Mesendoderm (in vitro differentiated cells): ENCODE data around the gene CD47.

Experiments
- DNase-seq: peaks from one replicate; pipeline ENCODE4 v3.0.0; 2013
- H2AK5ac ChIP-seq: 2 replicates; pipeline ENCODE4 v1.6.1; 2013; ENCODE audit warnings: low read length, inconsistent platforms
- H2BK120ac ChIP-seq: 2 replicates; pipeline ENCODE4 v1.6.1; 2013; ENCODE audit warnings: low read depth, mild to moderate bottlenecking, low read length, moderate library complexity, mixed read lengths
- H2BK15ac ChIP-seq: replicated peaks from 2 replicates; pipeline ENCODE4 v1.6.1; 2013; ENCODE audit warnings: low read depth, mild to moderate bottlenecking, moderate library complexity
- H2BK5ac ChIP-seq: 2 replicates; pipeline ENCODE4 v1.6.1; 2013; ENCODE audit warnings: low read length, inconsistent platforms
- H3K18ac ChIP-seq: 2 replicates; pipeline ENCODE4 v1.6.1; 2013; ENCODE audit warnings: mild to moderate bottlenecking, low read length, mixed read lengths
- H3K23ac ChIP-seq: one replicate; pipeline ENCODE4 v1.6.1; 2013; ENCODE audit warnings: low read length
- H3K27ac ChIP-seq: 2 replicates; pipeline ENCODE4 v1.5.1; 2013; ENCODE audit warnings: low read depth, mild to moderate bottlenecking, inconsistent platforms, low read length, moderate library complexity
- H3K27me3 ChIP-seq: 2 replicates; pipeline ENCODE4 v1.6.1; 2013; ENCODE audit warnings: low read length, control low read depth, mild to moderate bottlenecking, inconsistent platforms; ENCODE audit not compliant: insufficient read depth, poor library complexity
- H3K36me3 ChIP-seq: 2 replicates; pipeline ENCODE4 v1.6.1; 2013; ENCODE audit warnings: low read length, inconsistent platforms; ENCODE audit not compliant: control insufficient read depth, insufficient read depth
- H3K4ac ChIP-seq: one replicate; pipeline ENCODE4 v1.6.1; 2013; ENCODE audit warnings: low read depth, mild to moderate bottlenecking, low read length, moderate library complexity
- H3K4me1 ChIP-seq: 2 replicates; pipeline ENCODE4 v1.6.1; 2013; ENCODE audit warnings: low read depth, low read length, inconsistent platforms; ENCODE audit not compliant: control insufficient read depth
- H3K4me2 ChIP-seq: 2 replicates; pipeline ENCODE4 v1.6.1; 2013; ENCODE audit warnings: low read length
- H3K4me3 ChIP-seq: 2 replicates; pipeline ENCODE4 v1.5.1; 2013; ENCODE audit warnings: mild to moderate bottlenecking, low read length
- H3K56ac ChIP-seq: one replicate; pipeline ENCODE4 v1.6.1; 2013; ENCODE audit warnings: low read length
- H3K79me1 ChIP-seq: 2 replicates; pipeline ENCODE4 v1.6.1; 2013; ENCODE audit warnings: low read length, inconsistent platforms
- H3K79me2 ChIP-seq: 2 replicates; pipeline ENCODE4 v1.6.1; 2013; ENCODE audit warnings: mild to moderate bottlenecking, low read length; ENCODE audit not compliant: control insufficient read depth, insufficient read depth
- H3K9ac ChIP-seq: 2 replicates; pipeline ENCODE4 v1.6.1; 2013; ENCODE audit warnings: low read length, inconsistent platforms
- H4K5ac ChIP-seq: one replicate; pipeline ENCODE4 v1.6.1; 2013; ENCODE audit warnings: low read length
- H4K8ac ChIP-seq: one replicate; pipeline ENCODE4 v1.6.1; 2013; ENCODE audit warnings: low read depth, mild to moderate bottlenecking, control low read depth, low read length, moderate library complexity
- WGBS: extraction: QIAGEN DNeasy Blood & Tissue Kit; methylation state at CpG from one replicate; pipeline ENCODE4 v1.1.7; 2013; ENCODE audit warnings: low lambda C conversion rate, missing lambda C conversion rate; ENCODE audit not compliant: insufficient coverage; ENCODE audit errors: extremely low coverage; 5-methylcytosine and 5-hydroxymethylcytosine counted together

The CD47 gene

GRCh38 chr3:107995823-107996222 lies 95.0 kb downstream of the CD47 start:
- Histone ChIP-seq H3K79me1 (no peaks in the 10 kb centered on the region), H3K27ac (no peak overlapping the region), H3K23ac (no peak overlapping the region), H3K9ac (no peak overlapping the region), H2AK5ac (no peak overlapping the region), H3K4ac (no peak overlapping the region), H4K8ac (no peak overlapping the region), H3K4me1 (no peaks in the 10 kb centered on the region), H2BK120ac (no peak overlapping the region), H3K36me3 (no peaks in the 10 kb centered on the region), H2BK5ac (no peak overlapping the region), H3K27me3 (no peaks in the 10 kb centered on the region), H3K56ac (no peak overlapping the region), H3K79me2 (no peaks in the 10 kb centered on the region), H4K5ac (no peak overlapping the region), H2BK15ac (no peak overlapping the region), H3K4me3 (no peak overlapping the region), H3K4me2 (no peak overlapping the region), H3K18ac (no peak overlapping the region)
- DNase-seq: no peak
- WGBS: no CpG with 5 or more reads among the region's 4 CpGs

GRCh38 chr3:107994956-107995715 lies 95.7 kb downstream of the CD47 start:
- WGBS: no CpG with 5 or more reads among the region's 4 CpGs
- H3K79me1 ChIP-seq: no peaks in the 10 kb centered on the region
- H2AK5ac ChIP-seq: no peak overlapping the region
- no peak overlapping the region for H3K23ac ChIP-seq
- H3K56ac ChIP-seq: no peak overlapping the region
- no peak overlapping the region for H2BK15ac ChIP-seq
- H4K8ac ChIP-seq: no peak overlapping the region
- H3K18ac ChIP-seq: no peak overlapping the region
- H2BK120ac ChIP-seq: no peak overlapping the region
- no peak overlapping the region for H3K4me2 ChIP-seq
- no peaks in the 10 kb centered on the region for H3K4me1 ChIP-seq
- no peak overlapping the region for H3K4me3 ChIP-seq
- no peak overlapping the region for H3K4ac ChIP-seq
- H3K9ac ChIP-seq: no peak overlapping the region
- DNase-seq: no peak
- no peaks in the 10 kb centered on the region for H3K27me3 ChIP-seq
- no peak overlapping the region for H3K27ac ChIP-seq
- H4K5ac ChIP-seq: no peak overlapping the region
- no peak overlapping the region for H2BK5ac ChIP-seq
- no peaks in the 10 kb centered on the region for H3K36me3 ChIP-seq
- no peaks in the 10 kb centered on the region for H3K79me2 ChIP-seq

- Histone ChIP-seq H3K4me2 (no peak overlapping the region), H2BK5ac (no peak overlapping the region), H3K27ac (no peak overlapping the region), H3K36me3 (no peaks in the 10 kb centered on the region), H3K27me3 (no peaks in the 10 kb centered on the region), H3K79me1 (no peaks in the 10 kb centered on the region), H3K23ac (no peak overlapping the region), H3K4me3 (no peak overlapping the region), H3K9ac (no peak overlapping the region), H3K56ac (no peak overlapping the region), H4K8ac (no peak overlapping the region), H3K79me2 (no peaks in the 10 kb centered on the region), H2AK5ac (no peak overlapping the region), H4K5ac (no peak overlapping the region), H2BK15ac (no peak overlapping the region), H3K18ac (no peak overlapping the region), H3K4ac (no peak overlapping the region), H2BK120ac (no peak overlapping the region), H3K4me1 (no peaks in the 10 kb centered on the region)
- no CpG with 5 or more reads among the region's 2 CpGs for WGBS
- no peak for DNase-seq
Observed at GRCh38 chr3:107994181-107994580, 96.7 kb downstream of the CD47 start.

- no peaks in the 10 kb centered on the region for H3K4me1 ChIP-seq
- no peak overlapping the region for H3K4me2 ChIP-seq
- H3K23ac ChIP-seq: no peak overlapping the region
- H2BK5ac ChIP-seq: no peak overlapping the region
- no peak overlapping the region for H4K8ac ChIP-seq
- H3K79me2 ChIP-seq: no peaks in the 10 kb centered on the region
- H3K27ac ChIP-seq: no peak overlapping the region
- no peak for DNase-seq
- H2BK120ac ChIP-seq: no peak overlapping the region
- WGBS: no CpG with 5 or more reads among the region's 1 CpG
- no peak overlapping the region for H2AK5ac ChIP-seq
- no peaks in the 10 kb centered on the region for H3K79me1 ChIP-seq
- H3K27me3 ChIP-seq: no peaks in the 10 kb centered on the region
- no peaks in the 10 kb centered on the region for H3K36me3 ChIP-seq
- no peak overlapping the region for H3K9ac ChIP-seq
- no peak overlapping the region for H3K4ac ChIP-seq
- no peak overlapping the region for H4K5ac ChIP-seq
- H3K18ac ChIP-seq: no peak overlapping the region
- H2BK15ac ChIP-seq: no peak overlapping the region
- H3K4me3 ChIP-seq: no peak overlapping the region
- H3K56ac ChIP-seq: no peak overlapping the region
Observed at GRCh38 chr3:107993771-107994170, 97.1 kb downstream of the CD47 start.
